HEK293T (cell line): ENCODE results near the gene SERBP1.

ENCODE experiments used
- BHLHE40 ChIP-seq: fragments of 450-650 bp; IDR thresholded peaks from 2 replicates; pipeline ENCODE4 v1.6.1; 2016; ENCODE audit warnings: mild to moderate bottlenecking, moderate library complexity, borderline replicate concordance
- FOXA1 ChIP-seq: fragments of 450-650 bp; IDR thresholded peaks from 2 replicates; pipeline ENCODE4 v1.6.1; 2016; ENCODE audit warnings: mild to moderate bottlenecking
- FOXK2 ChIP-seq: fragments of 450-650 bp; IDR thresholded peaks from 2 replicates; pipeline ENCODE4 v1.6.1; 2016; ENCODE audit warnings: mild to moderate bottlenecking
- HDGF ChIP-seq: fragments of 450-650 bp; IDR thresholded peaks from 2 replicates; pipeline ENCODE4 v1.6.1; 2017; ENCODE audit warnings: antibody characterized with exemption, borderline replicate concordance
- L3MBTL2 ChIP-seq: fragments of 450-650 bp; conservative IDR thresholded peaks from 2 replicates; pipeline ENCODE4 v1.6.1; 2016; ENCODE audit warnings: mild to moderate bottlenecking
- LEF1 ChIP-seq: fragments of 450-650 bp; IDR thresholded peaks from 2 replicates; pipeline ENCODE4 v1.6.1; 2017; ENCODE audit warnings: mild to moderate bottlenecking, borderline replicate concordance
- SUZ12 ChIP-seq: fragments of 450-650 bp; IDR thresholded peaks from 2 replicates; pipeline ENCODE4 v1.6.1; 2016; ENCODE audit warnings: mild to moderate bottlenecking
- TARDBP ChIP-seq: fragments of 450-650 bp; IDR thresholded peaks from 2 replicates; pipeline ENCODE4 v1.6.1; 2016
- TF ChIP-seq, protein P1 (sequence below): fragments of 450-650 bp; IDR thresholded peaks from 2 replicates; pipeline ENCODE4 v1.6.1; 2016

- TF ChIP-seq FOXK2, result no peak
- no peak for TF ChIP-seq BHLHE40
- TF ChIP-seq TARDBP, result no peak
- TF ChIP-seq HDGF, result no peak
- TF ChIP-seq LEF1, result no peak
- TF ChIP-seq, protein P1, sequence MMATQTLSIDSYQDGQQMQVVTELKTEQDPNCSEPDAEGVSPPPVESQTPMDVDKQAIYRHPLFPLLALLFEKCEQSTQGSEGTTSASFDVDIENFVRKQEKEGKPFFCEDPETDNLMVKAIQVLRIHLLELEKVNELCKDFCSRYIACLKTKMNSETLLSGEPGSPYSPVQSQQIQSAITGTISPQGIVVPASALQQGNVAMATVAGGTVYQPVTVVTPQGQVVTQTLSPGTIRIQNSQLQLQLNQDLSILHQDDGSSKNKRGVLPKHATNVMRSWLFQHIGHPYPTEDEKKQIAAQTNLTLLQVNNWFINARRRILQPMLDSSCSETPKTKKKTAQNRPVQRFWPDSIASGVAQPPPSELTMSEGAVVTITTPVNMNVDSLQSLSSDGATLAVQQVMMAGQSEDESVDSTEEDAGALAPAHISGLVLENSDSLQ, result no peak
- no peak for TF ChIP-seq L3MBTL2
- no peak for TF ChIP-seq SUZ12
- no peak for TF ChIP-seq FOXA1
Observed at GRCh38 chr1:67408148-67408547, 22.1 kb downstream of the SERBP1 start.
